ENCODE results near the gene PHACTR2.

The PHACTR2 gene

GRCh38 chr6:143675382-143675900 lies 2.3 kb upstream of the PHACTR2 start:
- no peak for DNase-seq (ENCODE audit: low read depth, low spot score)

DNA sequence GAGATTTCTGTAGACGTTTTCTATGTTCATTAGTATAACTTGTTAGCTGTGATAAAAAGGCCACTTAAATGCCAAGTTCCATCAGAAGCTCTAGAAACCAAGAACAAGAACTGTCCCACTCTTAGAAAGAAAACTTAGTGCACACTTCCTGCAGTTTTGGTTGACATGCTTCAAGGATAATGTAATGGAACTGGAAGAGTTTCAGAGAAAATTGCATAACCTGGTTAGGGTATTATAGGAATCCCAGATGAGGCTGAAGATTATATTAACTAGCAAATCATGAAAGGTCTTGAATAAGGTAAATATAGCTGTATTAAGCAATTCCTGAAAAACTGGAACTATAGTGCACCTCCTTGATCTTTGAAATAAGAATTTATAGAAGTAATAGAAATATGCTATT lies 1.8 kb upstream of the PHACTR2 start:
- no peak for DNase-seq (ENCODE audit: low read depth, low spot score)

DNA sequence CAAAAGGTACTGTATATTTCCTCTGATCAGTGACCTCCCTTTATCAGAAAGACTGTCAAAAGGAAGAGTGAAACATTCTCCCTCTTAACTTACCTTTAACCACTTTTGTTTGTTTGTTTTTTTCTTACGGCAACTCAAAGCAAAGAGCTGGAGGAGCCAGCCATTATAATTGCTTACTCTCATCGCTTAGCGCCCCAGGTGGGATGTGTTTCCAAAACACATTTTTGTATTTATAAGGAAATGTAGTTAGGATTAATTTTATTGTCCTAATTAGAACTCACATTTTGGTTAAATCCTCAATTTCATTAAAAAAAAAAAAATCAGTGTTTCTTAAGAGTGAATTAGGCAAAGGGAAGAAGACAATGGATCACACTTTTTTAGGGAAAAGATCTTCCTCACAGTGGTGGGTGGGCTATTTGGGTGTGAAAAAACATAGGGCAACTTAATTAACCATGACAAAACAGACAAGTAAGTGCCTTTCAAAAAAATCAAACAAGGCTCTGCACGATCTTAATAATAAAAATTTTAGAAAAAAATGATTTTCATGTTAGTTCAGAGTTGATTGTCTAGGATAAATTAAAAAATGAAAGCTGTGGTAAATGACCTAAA lies 1.2 kb upstream of the PHACTR2 start:
- no peak for DNase-seq (ENCODE audit: low read depth, low spot score)

DNA sequence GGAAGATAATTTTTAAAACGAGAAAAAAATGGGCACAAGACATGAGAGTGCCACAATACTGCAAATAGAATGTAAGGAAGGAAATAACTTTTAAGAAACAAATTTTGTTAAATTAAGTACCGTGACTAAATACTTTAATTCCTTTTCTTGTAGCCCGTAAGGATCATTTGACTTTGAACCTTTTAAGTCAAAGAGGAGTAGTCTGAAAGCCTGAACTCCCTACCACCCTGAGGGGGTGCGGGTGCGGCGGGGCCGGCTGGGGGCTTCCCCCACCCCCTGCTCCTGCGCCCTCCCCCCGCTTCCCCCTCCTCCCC lies 231 bp upstream of the PHACTR2 start:
- no peak for DNase-seq (ENCODE audit: low read depth, low spot score)

DNA sequence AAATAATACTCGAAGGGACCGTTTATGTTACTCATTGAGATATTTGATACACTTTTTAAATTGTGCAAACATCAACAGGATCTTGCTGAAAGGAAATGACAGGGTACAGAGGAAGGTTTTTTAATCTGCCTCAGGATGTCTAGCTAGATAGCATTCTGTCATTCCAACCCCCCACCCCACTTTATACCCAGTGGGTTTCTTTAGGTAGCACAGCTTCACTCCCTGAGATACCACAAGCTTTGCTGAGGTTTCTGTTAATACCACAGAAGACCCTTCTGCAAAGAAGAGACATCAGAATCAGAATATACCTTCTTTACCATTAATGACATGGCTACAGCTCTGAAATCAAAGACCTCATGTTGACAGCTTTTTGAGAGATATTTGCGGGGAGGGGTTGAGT lies 1.3 kb downstream of the PHACTR2 start:
- DNase-seq (ENCODE audit: low read depth, low spot score) = no peak

DNA sequence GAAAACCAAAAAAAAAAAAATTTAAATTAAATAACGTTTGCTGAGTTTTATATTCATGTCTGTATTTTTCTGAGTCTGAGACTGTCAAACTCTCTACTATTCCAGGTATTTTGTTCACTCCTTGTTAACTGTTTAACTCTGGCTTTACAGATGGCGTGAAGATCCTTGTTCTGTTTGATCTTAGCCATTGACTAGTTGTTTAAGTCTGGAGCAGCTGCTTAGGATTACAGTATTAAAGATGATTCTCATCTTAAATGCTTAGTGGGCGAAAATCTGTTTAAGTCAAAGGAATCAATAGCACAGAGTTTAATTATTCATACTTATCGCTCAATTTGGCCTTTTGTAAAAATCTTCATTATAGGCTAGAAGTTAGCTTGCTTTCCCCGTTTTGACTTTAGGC lies 2.4 kb downstream of the PHACTR2 start:
- DNase-seq (ENCODE audit: low read depth, low spot score) = no peak

GRCh38 chr6:143682805-143683204 lies 5.0 kb downstream of the PHACTR2 start:
- no peak for DNase-seq (ENCODE audit: low read depth, low spot score)

DNA sequence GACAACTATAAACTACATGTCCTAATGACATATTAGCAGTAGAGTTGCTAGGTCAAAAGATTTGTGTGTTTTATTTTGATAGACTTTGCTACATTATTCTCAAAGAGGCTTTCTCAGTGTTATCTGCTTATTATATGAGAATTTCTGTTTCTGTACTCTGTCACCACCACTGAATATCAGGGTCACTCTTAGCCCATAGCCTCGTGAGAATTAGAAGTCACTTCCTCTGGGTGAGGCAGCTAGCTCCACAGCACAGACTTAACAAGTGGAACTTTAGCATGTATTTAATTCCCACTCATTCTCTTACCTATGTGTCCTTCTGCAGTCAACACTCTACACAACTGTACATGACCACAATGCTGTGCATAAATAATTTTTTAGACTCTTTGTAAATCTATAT lies 6.7 kb downstream of the PHACTR2 start:
- DNase-seq (ENCODE audit: low read depth, low spot score) = no peak

GRCh38 chr6:143685653-143686052 lies 7.9 kb downstream of the PHACTR2 start:
- no peak for DNase-seq (ENCODE audit: low read depth, low spot score)

DNA sequence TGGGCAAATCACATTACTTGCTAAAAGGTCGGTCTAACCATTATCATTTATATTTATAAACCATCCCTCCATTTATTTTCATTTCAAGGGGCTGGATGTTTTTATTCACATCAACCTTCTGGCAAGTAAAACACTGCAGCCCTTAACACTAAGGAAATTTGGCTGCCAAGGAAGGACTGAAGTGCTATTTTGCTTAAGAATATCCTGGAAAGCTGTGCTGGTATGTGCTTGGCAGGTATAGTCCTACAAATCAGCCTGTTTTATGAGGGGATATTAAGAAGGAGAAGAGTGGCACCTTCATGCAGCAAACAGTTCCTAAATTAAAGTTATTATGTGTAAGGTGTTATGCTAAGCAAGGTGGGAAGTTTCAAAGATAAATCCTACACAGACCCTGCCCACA lies 9.8 kb downstream of the PHACTR2 start:
- DNase-seq (ENCODE audit: low read depth, low spot score) = no peak

DNA sequence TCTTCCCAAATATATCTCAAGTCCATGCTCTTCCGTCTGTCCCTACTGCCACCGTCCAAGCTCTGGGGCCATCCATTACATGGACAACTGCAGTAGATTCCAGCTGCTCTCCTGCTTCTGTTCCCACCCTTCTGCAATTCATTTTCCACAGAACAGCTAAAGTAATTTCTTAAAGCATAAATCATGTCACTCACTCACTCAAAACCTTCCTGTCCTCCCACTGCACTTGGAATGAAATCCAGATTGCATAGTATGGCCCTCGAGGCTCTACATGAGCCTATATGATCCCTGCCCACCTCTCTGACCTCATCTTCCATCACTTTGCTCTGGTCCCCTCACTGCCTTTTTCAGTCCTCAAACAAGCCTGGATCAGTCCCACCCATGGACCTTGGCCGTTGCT lies 10.9 kb downstream of the PHACTR2 start:
- DNase-seq (ENCODE audit: low read depth, low spot score) = no peak

GRCh38 chr6:143689852-143690251 lies 12.1 kb downstream of the PHACTR2 start:
- no peak for DNase-seq (ENCODE audit: low read depth, low spot score)

GRCh38 chr6:143691155-143691554 lies 13.4 kb downstream of the PHACTR2 start:
- no peak for DNase-seq (ENCODE audit: low read depth, low spot score)

DNA sequence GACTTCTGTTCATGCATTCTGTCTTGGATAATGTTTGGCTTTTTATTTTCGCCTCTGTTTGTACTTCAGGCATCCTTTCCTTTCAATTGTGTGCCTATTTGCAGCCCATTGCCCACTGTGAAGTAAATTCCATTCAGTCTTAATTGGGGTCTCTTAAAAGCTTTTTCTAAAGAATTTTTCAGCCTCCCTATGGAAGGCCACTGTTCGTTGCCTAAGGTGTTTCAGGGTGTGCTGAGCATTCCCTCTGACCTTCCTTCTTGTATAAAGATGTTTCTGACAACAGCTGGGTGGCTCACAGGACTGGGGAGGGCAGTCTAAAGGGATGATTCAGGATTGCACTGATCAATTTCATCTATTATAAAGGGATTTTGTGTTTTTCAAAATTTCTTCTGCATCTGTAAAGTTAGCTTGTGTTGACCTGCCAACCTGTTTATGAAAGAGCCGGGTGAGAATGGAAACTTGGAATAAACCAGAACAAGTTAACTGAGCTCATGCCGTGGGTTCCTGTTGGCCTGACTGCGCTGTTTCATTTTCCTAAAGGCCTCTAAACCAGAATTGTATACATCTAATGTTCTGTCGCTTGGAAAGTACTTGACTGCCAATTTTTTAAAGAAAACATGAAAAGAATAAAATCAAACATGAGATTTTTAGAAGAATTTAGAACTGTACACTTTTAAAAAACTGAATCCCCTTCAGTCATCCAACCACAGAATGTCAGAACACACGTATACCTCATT lies 14.3 kb downstream of the PHACTR2 start:
- DNase-seq (ENCODE audit: low read depth, low spot score) = no peak

DNA sequence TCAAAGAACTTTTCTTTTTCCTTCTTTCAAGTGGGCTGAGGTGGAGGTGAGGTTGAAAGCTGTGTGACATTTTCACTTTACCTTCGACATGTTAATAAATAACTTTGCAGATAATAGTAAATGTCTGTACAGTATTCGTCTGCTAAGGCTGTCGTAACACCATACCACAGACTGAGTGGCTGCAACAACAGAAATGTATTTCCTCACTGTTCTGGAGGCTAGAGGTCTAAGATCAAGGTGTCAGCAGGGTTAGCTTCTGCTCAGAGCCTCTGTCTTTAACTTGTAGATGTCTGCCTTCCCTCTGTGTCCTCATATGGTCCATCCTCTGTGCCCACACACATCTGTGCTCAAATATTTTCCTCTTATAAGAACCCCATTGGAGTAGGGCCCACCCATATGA lies 14.9 kb downstream of the PHACTR2 start:
- DNase-seq (ENCODE audit: low read depth, low spot score) = no peak

- DNase-seq (ENCODE audit: low read depth, low spot score) = no peak
These were observed 16.2 kb downstream of the PHACTR2 start for GRCh38 chr6:143694013-143694412.

- no peak for DNase-seq (ENCODE audit: low read depth, low spot score)
These were observed 16.8 kb downstream of the PHACTR2 start for GRCh38 chr6:143694560-143694959.

- DNase-seq (ENCODE audit: low read depth, low spot score) = no peak
These were observed 17.6 kb downstream of the PHACTR2 start for GRCh38 chr6:143695130-143695968.

DNA sequence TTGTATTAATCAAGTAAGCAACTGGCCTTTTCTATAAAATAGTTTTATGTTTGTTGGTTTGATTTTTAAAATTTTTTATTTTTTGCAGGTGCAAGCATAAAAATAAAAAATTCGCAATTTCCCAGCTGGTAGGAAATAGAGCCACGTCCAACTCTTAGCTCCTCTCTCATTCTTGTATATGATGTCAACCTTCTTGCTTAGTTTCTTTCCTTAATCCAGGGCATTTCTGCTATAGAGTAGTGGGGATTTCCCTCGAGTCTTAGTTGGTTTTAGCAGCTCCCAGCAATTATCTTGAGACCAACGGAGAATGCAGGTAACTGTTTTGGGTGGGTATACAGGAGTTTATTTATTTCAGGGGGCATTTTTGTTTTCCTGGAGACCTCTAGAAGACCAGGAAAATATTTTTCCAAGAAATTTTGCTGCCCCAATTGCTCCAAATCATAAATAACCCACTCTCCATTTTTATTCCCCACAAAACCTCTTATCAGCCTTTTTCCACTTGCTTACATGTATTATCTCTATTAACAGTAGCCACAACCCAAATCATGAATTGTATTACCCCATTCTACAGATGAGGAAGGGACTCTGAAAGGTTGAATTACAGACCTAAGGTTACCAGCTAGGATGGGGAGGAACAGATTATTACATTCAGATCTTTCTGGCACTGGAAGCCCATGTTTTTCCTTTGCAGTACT lies 18.4 kb downstream of the PHACTR2 start:
- no peak for DNase-seq (ENCODE audit: low read depth, low spot score)

DNA sequence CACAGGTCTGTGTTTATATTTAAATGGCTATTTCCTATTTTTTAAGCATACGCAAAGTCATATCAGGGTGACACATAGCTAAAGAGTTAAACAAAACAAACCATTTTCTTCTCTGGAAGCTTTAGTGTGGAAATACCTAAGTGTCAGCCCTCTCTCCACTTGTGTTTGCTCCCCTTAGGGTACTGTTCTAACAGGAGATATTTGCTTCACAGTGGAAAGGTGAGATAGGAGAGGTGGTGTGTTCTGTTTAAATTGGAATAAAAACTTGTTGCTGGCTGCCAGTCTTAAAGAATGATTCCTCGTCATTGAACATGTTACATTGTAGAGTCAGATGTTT lies 18.9 kb downstream of the PHACTR2 start:
- no peak for DNase-seq (ENCODE audit: low read depth, low spot score)

DNA sequence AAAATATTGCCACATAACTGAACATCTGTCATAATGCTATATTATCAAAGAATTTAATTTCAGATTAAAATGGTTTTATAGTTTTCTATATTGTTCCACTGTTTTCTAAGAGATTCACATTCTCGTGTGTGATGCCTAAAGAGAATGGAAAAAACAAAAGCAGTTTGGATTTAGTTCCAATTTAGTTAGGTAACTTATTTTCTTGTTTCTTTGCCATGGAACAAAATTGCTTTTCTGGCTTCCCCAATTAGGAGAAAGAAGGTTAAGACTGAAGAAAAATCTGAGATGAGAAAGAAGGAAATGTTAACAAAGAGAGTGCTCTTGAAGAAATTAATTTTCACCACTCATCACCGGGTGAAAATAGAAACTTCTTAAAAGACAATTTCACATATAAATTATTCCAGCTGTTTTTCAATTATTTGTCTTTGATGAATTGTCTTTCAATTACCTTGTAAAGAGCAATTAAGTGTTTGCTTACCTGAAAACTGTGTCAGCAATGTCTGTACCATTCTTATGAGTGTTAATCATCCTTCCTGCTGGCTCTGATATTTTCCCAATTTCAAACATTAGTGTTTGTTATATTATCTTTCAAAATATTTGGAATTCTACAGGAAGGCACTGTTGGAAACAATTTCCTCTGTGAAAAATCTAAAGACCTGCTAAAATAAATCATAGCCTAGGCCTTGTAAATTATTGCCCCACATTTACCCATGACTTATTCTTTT lies 19.5 kb downstream of the PHACTR2 start:
- no peak for DNase-seq (ENCODE audit: low read depth, low spot score)

DNA sequence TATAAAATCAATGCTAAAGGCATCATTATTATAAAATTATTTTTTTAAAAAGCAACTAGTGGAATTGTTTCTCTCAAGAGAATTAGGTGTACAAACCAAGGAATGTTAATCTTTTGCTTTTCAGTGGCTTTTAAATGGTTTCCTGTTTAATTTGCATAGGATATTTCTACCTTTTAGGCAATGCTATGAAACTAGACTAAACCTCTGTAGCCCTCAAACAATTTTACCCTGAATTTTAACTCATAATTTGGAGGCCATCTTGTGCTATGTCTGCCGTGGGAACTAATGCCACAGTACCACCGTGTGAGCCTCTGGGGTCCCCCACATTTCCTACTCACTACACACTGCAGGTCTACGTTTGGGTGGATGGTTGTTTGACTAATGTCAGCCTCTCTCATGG lies 20.6 kb downstream of the PHACTR2 start:
- no peak for DNase-seq (ENCODE audit: low read depth, low spot score)
